HG02885 (cell line): ENCODE measurements around the gene BLTP3A.
"Not testable (repeated sequence)": the region's sequence is repeated elsewhere in the genome, so short reads cannot be mapped to it uniquely, and the experiment has no call there.

Experiments used
- ATAC-seq: cut with Tn5 transposase; IDR thresholded peaks from one replicate; pipeline ENCODE4 v1.9.1; 2021; ENCODE audit warnings: mild to moderate bottlenecking; ENCODE audit not compliant: unreplicated experiment, poor library complexity

Gene BLTP3A

GRCh38 chr6:34791701-34792604 lies at the start of gene BLTP3A:
Gene BLTP3A (plus strand): TSS chr6:34792083. CDS start chr6:34792251, 168 bp downstream.
- ATAC-seq, result peak; percentile 88

DNA sequence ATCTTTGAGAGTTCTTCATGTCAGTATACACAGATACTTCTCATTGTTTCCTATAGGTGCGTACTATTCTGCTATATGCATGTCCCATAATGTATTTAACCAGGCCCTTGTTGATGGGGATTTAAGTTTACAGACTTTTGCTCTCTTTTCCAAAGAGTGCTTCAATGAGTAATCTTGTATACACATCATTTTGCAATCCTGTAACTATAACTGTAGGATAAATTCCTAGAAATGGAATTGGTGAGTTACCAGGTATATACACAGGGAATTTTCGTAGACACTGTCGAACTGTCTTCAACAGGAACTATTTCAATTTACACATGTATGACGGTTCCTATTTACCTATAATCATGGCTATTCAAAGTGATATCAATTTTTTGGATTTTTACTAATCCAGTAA lies 49.8 kb upstream of the BLTP3A start:
- no peak for ATAC-seq

DNA sequence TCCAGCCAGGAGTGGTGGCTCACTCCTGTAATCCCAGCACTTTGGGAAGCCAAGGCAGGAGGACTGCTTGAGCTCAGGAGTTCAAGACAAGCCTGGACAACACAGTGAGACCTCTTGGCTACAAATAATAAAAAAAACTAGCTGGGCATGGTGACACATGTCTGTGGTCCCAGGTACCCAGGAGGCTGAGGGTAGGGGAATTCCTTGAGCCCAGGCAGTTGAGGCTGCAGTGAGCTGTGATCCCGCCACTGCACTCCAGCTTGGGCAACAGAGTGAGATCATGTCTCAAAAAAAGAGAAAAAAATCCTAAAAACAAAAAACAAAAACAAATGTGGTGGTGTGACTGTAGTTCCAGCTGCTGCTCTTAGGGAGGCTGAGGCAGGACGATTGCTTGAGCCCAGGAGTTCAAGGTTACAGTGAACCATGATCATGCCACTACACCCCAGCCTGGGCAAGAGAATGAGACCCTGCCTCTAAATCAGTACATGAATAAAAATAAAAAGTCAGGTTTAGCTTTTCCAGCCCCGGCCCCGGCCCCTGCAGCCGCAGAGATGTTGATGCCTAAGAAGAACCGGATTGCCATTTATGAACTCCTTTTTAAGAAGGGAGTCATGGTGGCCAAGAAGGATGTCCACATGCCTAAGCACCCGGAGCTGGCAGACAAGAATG lies 48.1 kb upstream of the BLTP3A start:
- no peak for ATAC-seq

DNA sequence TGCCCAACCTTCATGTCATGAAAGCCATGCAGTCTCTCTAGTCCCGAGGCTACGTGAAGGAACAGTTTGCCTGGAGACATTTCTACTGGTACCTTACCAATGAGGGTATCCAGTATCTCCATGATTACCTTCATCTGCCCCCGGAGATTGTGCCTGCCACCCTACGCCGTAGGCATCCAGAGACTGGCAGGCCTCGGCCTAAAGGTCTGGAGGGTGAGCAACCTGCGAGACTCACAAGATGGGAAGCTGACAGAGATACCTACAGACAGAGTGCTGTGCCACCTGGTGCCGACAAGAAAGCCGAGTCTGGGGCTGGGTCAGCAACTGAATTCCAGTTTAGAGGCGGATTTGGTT lies 47.6 kb upstream of the BLTP3A start:
- not testable (repeated sequence) for ATAC-seq

- ATAC-seq, result no peak
Observed at GRCh38 chr6:34745277-34746103, 46.4 kb upstream of the BLTP3A start.

- no peak for ATAC-seq
Observed at GRCh38 chr6:34746104-34746846, 45.6 kb upstream of the BLTP3A start.

- ATAC-seq, result no peak
Observed at GRCh38 chr6:34748757-34749156, 43.1 kb upstream of the BLTP3A start.

- ATAC-seq, result not testable (repeated sequence)
Observed at GRCh38 chr6:34756513-34756856, 35.4 kb upstream of the BLTP3A start.

GRCh38 chr6:34757687-34758274 lies 34.1 kb upstream of the BLTP3A start:
- no peak for ATAC-seq

DNA sequence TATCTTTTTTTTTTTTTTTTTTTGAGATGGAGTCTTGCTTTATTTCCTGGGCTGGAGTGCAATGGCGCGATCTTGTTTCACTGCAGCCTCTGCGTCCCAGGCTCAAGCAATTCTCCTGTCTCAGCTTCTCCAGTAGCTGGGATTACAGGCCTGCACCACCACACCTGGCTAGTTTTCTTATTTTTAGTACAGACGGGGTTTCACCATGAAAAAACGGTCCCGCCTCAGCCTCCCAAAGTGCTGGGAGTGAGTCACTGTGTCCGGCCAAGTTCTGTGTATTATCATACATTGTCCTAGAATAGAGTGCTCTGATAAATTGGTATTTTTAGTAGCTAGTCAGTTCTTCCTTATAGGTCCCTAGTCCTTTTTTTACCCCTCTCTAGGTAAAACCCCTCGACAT lies 31.8 kb upstream of the BLTP3A start:
- no peak for ATAC-seq

- ATAC-seq, result not testable (repeated sequence)
Observed at GRCh38 chr6:34761681-34762080, 30.2 kb upstream of the BLTP3A start.

GRCh38 chr6:34768148-34768547 lies 23.7 kb upstream of the BLTP3A start:
- ATAC-seq, result no peak

GRCh38 chr6:34771727-34772126 lies 20.2 kb upstream of the BLTP3A start:
- no peak for ATAC-seq

GRCh38 chr6:34772940-34773339 lies 18.9 kb upstream of the BLTP3A start:
- ATAC-seq, result no peak

- ATAC-seq, result no peak
Observed at GRCh38 chr6:34773916-34774315, 18.0 kb upstream of the BLTP3A start.

DNA sequence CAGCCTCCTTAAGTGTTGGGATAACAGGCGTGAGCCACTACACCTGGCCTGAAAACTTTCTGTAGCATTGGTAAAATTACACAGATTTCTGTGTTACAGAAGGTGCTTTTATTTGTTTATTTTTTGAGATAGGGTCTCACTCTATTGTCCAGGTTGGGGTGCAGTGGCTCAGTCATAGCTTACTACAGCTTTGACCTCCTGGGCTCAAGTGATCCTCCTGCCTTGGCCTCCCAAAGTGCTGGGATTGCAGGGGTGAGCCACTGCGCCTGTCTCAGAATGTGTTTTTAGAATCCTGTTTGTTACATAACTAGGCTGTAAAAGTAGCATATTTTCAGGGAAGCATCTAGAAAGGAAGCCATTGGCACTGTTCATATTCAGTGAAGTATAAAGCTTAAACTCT lies 16.9 kb upstream of the BLTP3A start:
- no peak for ATAC-seq

DNA sequence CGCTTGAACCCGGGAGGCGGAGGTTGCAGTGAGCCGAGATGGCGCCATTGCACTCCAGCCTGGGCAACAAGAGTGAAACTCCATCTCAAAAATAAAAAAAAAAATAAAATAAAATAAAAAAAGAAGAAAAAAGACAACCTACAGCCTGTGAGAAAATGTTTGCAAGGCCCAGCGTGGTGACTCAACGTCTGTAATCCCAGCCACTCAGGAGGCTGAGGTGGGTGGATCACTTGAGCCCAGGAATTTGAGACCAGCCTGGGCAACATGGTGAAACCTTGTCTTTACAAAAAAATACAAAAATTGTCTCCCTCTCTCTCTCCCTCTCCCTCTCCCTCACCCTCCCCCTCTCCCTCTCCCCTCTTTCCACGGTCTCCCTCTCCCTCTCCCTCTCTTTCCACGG lies 6.5 kb upstream of the BLTP3A start:
- not testable (repeated sequence) for ATAC-seq

DNA sequence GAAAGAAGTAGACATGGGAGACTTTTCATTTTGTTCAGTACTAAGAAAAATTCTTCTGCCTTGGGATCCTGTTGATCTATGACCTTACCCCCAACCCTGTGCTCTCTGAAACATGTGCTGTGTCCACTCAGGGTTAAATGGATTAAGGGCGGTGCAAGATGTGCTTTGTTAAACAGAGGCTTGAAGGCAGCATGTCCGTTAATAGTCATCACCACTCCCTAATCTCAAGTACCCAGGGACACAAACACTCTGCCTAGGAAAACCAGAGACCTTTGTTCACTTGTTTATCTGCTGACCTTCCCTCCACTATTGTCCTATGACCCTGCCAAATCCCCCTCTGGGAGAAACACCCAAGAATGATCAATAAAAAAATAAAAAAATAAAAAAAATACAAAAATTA lies 4.7 kb upstream of the BLTP3A start:
- ATAC-seq, result not testable (repeated sequence)

DNA sequence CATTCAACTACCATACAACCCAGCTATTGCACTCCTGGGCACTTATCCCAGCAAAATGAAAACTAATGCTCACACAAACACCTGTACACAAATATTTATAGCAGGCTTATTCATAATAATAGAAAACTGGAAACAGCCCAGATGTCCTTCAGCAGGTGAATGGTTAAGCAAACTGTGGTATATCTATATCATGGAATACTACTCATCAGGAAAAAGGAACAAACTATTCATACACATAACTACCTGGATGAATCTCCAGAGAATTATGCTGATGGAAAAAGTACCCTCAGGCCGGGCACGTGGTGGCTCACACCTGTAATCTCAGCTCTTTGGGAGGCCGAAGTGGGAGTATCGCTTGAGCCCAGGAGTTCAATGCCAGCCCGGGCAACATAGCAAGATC lies 3.8 kb upstream of the BLTP3A start:
- ATAC-seq, result no peak

- peak; percentile 25 for ATAC-seq
Observed at GRCh38 chr6:34791164-34791700, 651 bp upstream of the BLTP3A start.
